GM12878 (cell line): ENCODE results near the gene UAP1L1. TPM values are rescaled to one million over a fixed set of nuclear protein-coding genes. Genes with fewer than 3 reads are reported as not detected.

Experiments used
- ATAC-seq: fragments of 200-7000 bp; cut with Tn5 transposase; 3 replicates; pipeline ENCODE4 v1.9.1; 2020; ENCODE audit warnings: mild to moderate bottlenecking, moderate library complexity
- BruUV-seq: library from RNA; stranded (reverse); fragments of 400-500 nt; replicated peaks from 2 replicates; lab custom pipeline; 2021; lab: Mats Ljungman, UMichigan
- CTCF ChIA-PET: fragments of 300-600 bp; sonication (Branson Sonifier 250); formaldehyde crosslinking; extraction: SDS; loops from one replicate; lab custom pipeline; 2021; ENCODE audit warnings: inconsistent platforms; lab: Yijun Ruan, JAX
- POLR2A ChIA-PET: fragments of 350-600 bp; formaldehyde crosslinking; extraction: SDS; loops from one replicate; lab custom pipeline; 2021; ENCODE audit warnings: inconsistent platforms; lab: Charles Lee
- RAD21 ChIA-PET: fragments of 300-600 bp; sonication (Branson Sonifier 250); formaldehyde crosslinking; loops from one replicate; lab custom pipeline; 2023; ENCODE audit warnings: antibody characterized with exemption; ENCODE audit not compliant: unreplicated experiment; lab: Charles Lee
- SMC1A ChIA-PET: fragments of 300-600 bp; sonication (Branson Sonifier 250); formaldehyde crosslinking; loops from one replicate; lab custom pipeline; 2023; ENCODE audit not compliant: unreplicated experiment, uncharacterized antibody; lab: Charles Lee
- DNase-seq: peaks from one replicate; pipeline ENCODE4 v3.0.0-alpha.2; 2011; ENCODE audit warnings: low read depth, low spot score
- FAIRE-seq: peaks from 3 replicates; lab custom pipeline; 2011; peaks lifted over from hg19 to GRCh38; lab: Jason Lieb, UNC
- H2AFZ ChIP-seq: 2 replicates; pipeline ENCODE4 v1.6.0; 2011; ENCODE audit warnings: low read depth, low read length, control low read depth; ENCODE audit not compliant: control insufficient read depth
- H3K27ac ChIP-seq: 2 replicates; pipeline ENCODE4 v1.5.1; 2011; ENCODE audit warnings: control low read depth; ENCODE audit not compliant: control insufficient read depth, insufficient read depth
- H3K27me3 ChIP-seq, 2 experiments: replicated peaks in 1 of 2; 2 replicates each; pipeline versions ENCODE4 v1.6.0 to v1.6.1; 2011; ENCODE audit warnings: low read length in 1 of 2; ENCODE audit not compliant: control insufficient read depth in 2 of 2, insufficient read depth in 2 of 2
- H3K36me3 ChIP-seq, 2 experiments: 2 replicates each; pipeline ENCODE4 v1.5.1; 2011; ENCODE audit warnings: low read length in 1 of 2; ENCODE audit not compliant: control insufficient read depth in 2 of 2, insufficient read depth in 2 of 2
- H3K4me1 ChIP-seq: 2 replicates; pipeline ENCODE4 v1.6.1; 2011; ENCODE audit warnings: mild to moderate bottlenecking, low read length, moderate library complexity, mixed read lengths; ENCODE audit not compliant: control insufficient read depth, insufficient read depth
- H3K4me2 ChIP-seq: 2 replicates; pipeline ENCODE4 v1.6.0; 2011; ENCODE audit warnings: control low read depth; ENCODE audit not compliant: control insufficient read depth, insufficient read depth
- H3K4me3 ChIP-seq: fragments of 200-600 bp; sonication (generic); 2 replicates; pipeline ENCODE4 v1.5.1; 2016
- H3K79me2 ChIP-seq: 2 replicates; pipeline ENCODE4 v1.6.0; 2011; ENCODE audit warnings: low read length; ENCODE audit not compliant: control insufficient read depth, insufficient read depth
- H3K9ac ChIP-seq: 2 replicates; pipeline ENCODE4 v1.8.0; 2011; ENCODE audit warnings: low read length, control low read depth, mixed read lengths; ENCODE audit not compliant: control insufficient read depth, insufficient read depth
- H3K9me3 ChIP-seq: replicated peaks from 3 replicates; pipeline ENCODE4 v1.5.1; 2011; ENCODE audit warnings: mild to moderate bottlenecking, low read length; ENCODE audit not compliant: control insufficient read depth, insufficient read depth
- H4K20me1 ChIP-seq: 2 replicates; pipeline ENCODE4 v1.6.0; 2011; ENCODE audit not compliant: control insufficient read depth, insufficient read depth
- ATF2 ChIP-seq: IDR thresholded peaks from 2 replicates; pipeline ENCODE4 v1.6.1; 2012; ENCODE audit warnings: low read length, inconsistent platforms
- DPF2 ChIP-seq: fragments of 450-650 bp; IDR thresholded peaks from 2 replicates; pipeline ENCODE4 v1.6.1; 2017; ENCODE audit warnings: mild to moderate bottlenecking
- E4F1 ChIP-seq: fragments of 450-650 bp; IDR thresholded peaks from 2 replicates; pipeline ENCODE4 v1.6.1; 2018; ENCODE audit warnings: borderline replicate concordance, mild to moderate bottlenecking; ENCODE audit not compliant: partially characterized antibody
- EGR1 ChIP-seq, 2 experiments: IDR thresholded peaks; 1 replicate in 1 of 2; 2 replicates in 1 of 2; pipeline ENCODE4 v1.6.1; 2011 to 2012; ENCODE audit warnings: low read depth in 2 of 2, low read length in 2 of 2, borderline replicate concordance in 1 of 2, mild to moderate bottlenecking in 1 of 2, moderate library complexity in 1 of 2
- JUNB ChIP-seq: IDR thresholded peaks from 2 replicates; pipeline ENCODE4 v1.6.1; 2016; ENCODE audit warnings: antibody characterized with exemption, mild to moderate bottlenecking
- KDM1A ChIP-seq: fragments of 200-600 bp; sonication (generic); IDR thresholded peaks from 2 replicates; pipeline ENCODE4 v1.6.1; 2016; ENCODE audit warnings: borderline replicate concordance
- NFXL1 ChIP-seq: fragments of 450-650 bp; IDR thresholded peaks from 2 replicates; pipeline ENCODE4 v1.6.1; 2017; ENCODE audit warnings: antibody characterized with exemption, mild to moderate bottlenecking, borderline replicate concordance
- SMARCA5 ChIP-seq: fragments of 450-650 bp; IDR thresholded peaks from 2 replicates; pipeline ENCODE4 v1.6.1; 2017; ENCODE audit warnings: mild to moderate bottlenecking
- SUZ12 ChIP-seq: fragments of 200-600 bp; sonication (generic); IDR thresholded peaks from one replicate; pipeline ENCODE4 v1.6.1; 2018; ENCODE audit warnings: antibody characterized with exemption, mild to moderate bottlenecking; ENCODE audit not compliant: unreplicated experiment
- ZBTB4 ChIP-seq: fragments of 450-650 bp; formaldehyde crosslinking; IDR thresholded peaks from 2 replicates; pipeline ENCODE4 v1.4.0; 2022; ENCODE audit warnings: mild to moderate bottlenecking, moderate library complexity
- WGBS: methylation state at CpG from one replicate; pipeline ENCODE4 v1.1.6; 2016; ENCODE audit warnings: low lambda C conversion rate; ENCODE audit not compliant: insufficient replicate concordance, insufficient coverage; ENCODE audit errors: missing lambda C conversion rate; 5-methylcytosine and 5-hydroxymethylcytosine counted together
- in situ Hi-C: fragments of 300-500 bp; cut with MboI; formaldehyde crosslinking; loops from 9 replicates; pipeline ENCODE4 v1.14.3; 2018; ENCODE audit warnings: mixed read lengths
- intact Hi-C: fragments of 100-400 bp; cut with micrococcal nuclease; formaldehyde crosslinking; loops from one replicate; pipeline ENCODE4 v1.14.2; 2022; ENCODE audit not compliant: unreplicated experiment
- polyA plus RNA-seq, 11 experiments: library from polyadenylated mRNA; depleted of rRNA in 4 of 11; unstranded in 6 of 11; stranded (reverse) in 5 of 11; fragments of >200 nt; fragmentation: Nextera tagmentation in 4 of 11; fragmentation: Illumina TruSeq in 1 of 11; extraction: Ambion mirVana in 4 of 11; extraction: Trizol in 1 of 11; gene quantifications; 1 replicate in 1 of 11; 2 replicates in 10 of 11; pipeline versions ENCODE4 v1.2.1 to v1.2.3, GENCODE V29; 2011 to 2016; ENCODE audit warnings: inconsistent platforms in 2 of 11, missing spikeins in 2 of 11, low read depth in 1 of 11
- total RNA-seq, 4 experiments: library from RNA; depleted of rRNA in 3 of 4; stranded (reverse); fragments of >200 nt in 3 of 4; fragmentation: Illumina TruSeq in 1 of 4; extraction: Trizol in 1 of 4; gene quantifications; 2 replicates each; pipeline versions ENCODE4 v1.2.1 to v1.2.3, GENCODE V29; 2013 to 2021

The UAP1L1 gene
- total and polyA plus RNA-seq, 10 of the 15 experiments (the other 5 are each of a cell fraction or from before 2014, with no cell fraction given): 0.29 to 15.7 (median 5.8) TPM

DNA sequence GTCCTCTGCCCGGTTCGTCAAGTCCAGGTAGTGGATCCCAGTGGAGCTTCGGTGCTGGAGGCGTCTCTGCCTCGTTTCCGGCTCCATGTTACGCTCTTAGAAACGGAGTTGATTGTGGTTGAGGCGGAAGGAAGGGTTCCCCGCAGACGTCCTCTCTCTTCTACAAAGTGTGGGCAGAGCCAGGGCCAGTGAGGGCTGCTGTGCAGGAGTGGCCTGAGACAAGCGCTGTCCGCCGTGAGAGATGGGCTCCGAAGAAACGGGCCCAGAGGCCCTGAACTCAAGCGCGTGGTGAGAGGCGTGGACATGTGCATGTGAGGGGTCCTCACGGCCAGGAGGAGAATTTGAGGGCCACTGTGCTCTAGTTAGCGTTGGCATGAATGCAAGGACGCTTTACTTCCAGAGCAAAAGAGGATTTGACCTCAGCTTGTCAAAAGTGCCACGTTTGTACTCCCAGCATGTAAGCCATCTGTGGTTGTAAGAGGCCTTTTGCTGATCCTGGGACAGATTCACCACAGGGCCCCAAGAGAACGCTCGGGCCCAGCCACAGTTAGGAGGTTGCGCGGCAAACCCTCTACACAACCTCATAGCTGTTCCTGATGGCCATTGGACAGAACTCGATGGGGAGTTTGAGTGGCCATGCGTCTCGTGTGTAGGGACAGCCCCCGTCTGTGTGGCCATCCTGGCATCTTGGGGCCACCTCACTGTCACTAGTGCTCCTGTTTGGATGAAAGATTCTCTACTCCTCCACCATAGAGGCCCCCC, 19.6 kb downstream of the UAP1L1 start:
- H2AFZ ChIP-seq: no peak overlapping the region
- in situ Hi-C loops: no loop called here
- ATAC-seq: no peak
- H4K20me1 ChIP-seq: no peaks in the 10 kb centered on the region
- ChIA-PET RAD21 (interaction anchor here (1.0 to 2.0 kb wide), 5 partner anchors 10 to 140 kb away, joined by 3 to 32 read pairs (median 7); partner anchors contain the start of genes ANAPC2, MAN1B1, SAPCD2 and SSNA1), POLR2A (interaction anchor here (0.5 to 2.8 kb wide), 6 partner anchors 10 to 408 kb away, joined by 3 to 38 read pairs (median 7); partner anchors contain the start of genes MAN1B1 and SAPCD2), CTCF (interaction anchor here (0.9 to 1.7 kb wide), 6 partner anchors 21 to 143 kb away, joined by 3 to 41 read pairs (median 8); partner anchors contain the start of genes RNF224 and SAPCD2), SMC1A (interaction anchor here (0.6 to 1.9 kb wide), 5 partner anchors 14 to 318 kb away, joined by 3 to 13 read pairs (median 3); no protein-coding TSS in a partner anchor)
- peaks cover 16 to 31% of the 10 kb centered on the region in 2 experiments; a peak in 3 of 4 replicates for H3K36me3 ChIP-seq
- intact Hi-C loops: no loop called here
- FAIRE-seq: no peak
- WGBS: 94% methylated on average over 31 of the region's 31 CpGs
- peaks cover 11% of the 10 kb centered on the region for H3K4me1 ChIP-seq
- no peak overlapping the region for H3K4me3 ChIP-seq
- H3K27ac ChIP-seq: no peak overlapping the region
- peaks cover 2% of the 10 kb centered on the region; the same call in 1 of the 3 replicates for H3K9me3 ChIP-seq
- BruUV-seq: no TSS peak
- H3K9ac ChIP-seq: no peak overlapping the region
- no peak for DNase-seq
- H3K27me3 ChIP-seq: no peaks in the 10 kb centered on the region
- H3K4me2 ChIP-seq: no peak overlapping the region
- no peaks in the 10 kb centered on the region for H3K79me2 ChIP-seq
- TF ChIP-seq NFXL1 (no peak), KDM1A (no peak), ATF2 (no peak), E4F1 (no peak), EGR1 (IDR thresholded peaks at IDR 0.05; ENCODE audit: borderline replicate concordance in 1 of 2, low read depth in 2 of 2, low read length in 2 of 2) (no peak), ZBTB4 (no peak), DPF2 (no peak), SUZ12 (no peak), JUNB (no peak), SMARCA5 (no peak)
